ENCODE results near the gene KIF5A.
"Not testable (repeated sequence)": the region's sequence is repeated elsewhere in the genome, so short reads cannot be mapped to it uniquely, and the experiment has no call there.

Gene KIF5A

GRCh38 chr12:57558864-57559263 lies 9.0 kb downstream of the KIF5A start:
- DNase-seq = no peak

GRCh38 chr12:57560516-57560915 lies 10.7 kb downstream of the KIF5A start:
- DNase-seq = no peak

GRCh38 chr12:57561117-57561516 lies 11.3 kb downstream of the KIF5A start:
- not testable (repeated sequence) for DNase-seq

GRCh38 chr12:57563358-57563757 lies 13.5 kb downstream of the KIF5A start:
- no peak for DNase-seq

- no peak for DNase-seq
These were observed 14.4 kb downstream of the KIF5A start for GRCh38 chr12:57564178-57564740.

GRCh38 chr12:57568838-57569237 lies 19.0 kb downstream of the KIF5A start:
- no peak for DNase-seq

- no peak for DNase-seq
These were observed 20.0 kb downstream of the KIF5A start for GRCh38 chr12:57569858-57570257.

- DNase-seq = not testable (repeated sequence)
These were observed 20.6 kb downstream of the KIF5A start for GRCh38 chr12:57570438-57570837.

GRCh38 chr12:57571926-57572762 lies 22.3 kb downstream of the KIF5A start:
- DNase-seq = no peak

GRCh38 chr12:57574795-57575194 lies 25.0 kb downstream of the KIF5A start:
- DNase-seq = no peak

- no peak for DNase-seq
These were observed 26.1 kb downstream of the KIF5A start for GRCh38 chr12:57575771-57576612.

GRCh38 chr12:57576613-57577160 lies 26.8 kb downstream of the KIF5A start:
- no peak for DNase-seq

- no peak for DNase-seq
These were observed 28.3 kb downstream of the KIF5A start for GRCh38 chr12:57577981-57578758.

- DNase-seq = no peak
These were observed 29.2 kb downstream of the KIF5A start for GRCh38 chr12:57579011-57579410.

- no peak for DNase-seq
These were observed 30.0 kb downstream of the KIF5A start for GRCh38 chr12:57579677-57580465.

GRCh38 chr12:57580466-57580795 lies 30.6 kb downstream of the KIF5A start:
- DNase-seq = no peak

- no peak for DNase-seq
These were observed 32.0 kb downstream of the KIF5A start for GRCh38 chr12:57581802-57582201.

- DNase-seq = no peak
These were observed 32.6 kb downstream of the KIF5A start for GRCh38 chr12:57582440-57582839.

- peak; percentile 84 for DNase-seq
These were observed 33.4 kb downstream of the KIF5A start for GRCh38 chr12:57583008-57583831.

- DNase-seq = no peak
These were observed 34.2 kb downstream of the KIF5A start for GRCh38 chr12:57584050-57584449.

- no peak for DNase-seq
These were observed 34.8 kb downstream of the KIF5A start for GRCh38 chr12:57584690-57585089.
